Panc1 (cell line): Measurements from ENCODE around the gene PARP12. TPM values are rescaled to one million over a fixed set of nuclear protein-coding genes. Genes with fewer than 3 reads are reported as not detected.

ENCODE experiments used
- ATAC-seq: fragments of 200-7000 bp; cut with Tn5 transposase; 2 replicates; pipeline ENCODE4 v1.9.1; 2020; ENCODE audit warnings: mild to moderate bottlenecking, moderate library complexity
- BruUV-seq: library from RNA; stranded (reverse); fragments of 400-500 nt; replicated peaks from 2 replicates; lab custom pipeline; 2021; lab: Mats Ljungman, UMichigan
- CTCF ChIA-PET: fragments of 300-600 bp; sonication (Branson Sonifier 250); formaldehyde crosslinking; loops from one replicate; lab custom pipeline; 2022; ENCODE audit warnings: antibody characterized with exemption; lab: Charles Lee
- POLR2A ChIA-PET: fragments of 300-600 bp; sonication (Branson Sonifier 250); formaldehyde crosslinking; loops from one replicate; lab custom pipeline; 2022; ENCODE audit warnings: antibody characterized with exemption; lab: Charles Lee
- DNase-seq: peaks from one replicate; pipeline ENCODE4 v3.0.0-alpha.2; 2010; ENCODE audit warnings: low read depth, low spot score
- H3K27ac ChIP-seq: 2 replicates; pipeline ENCODE4 v1.5.1; 2011; ENCODE audit warnings: mild to moderate bottlenecking, low read length, inconsistent platforms
- H3K27me3 ChIP-seq: fragments of 200-500 bp; sonication (Bioruptor generic); 2 replicates; pipeline ENCODE4 v1.6.0; 2014; ENCODE audit warnings: low read length, inconsistent platforms; ENCODE audit not compliant: control insufficient read depth, insufficient read depth
- H3K36me3 ChIP-seq: fragments of 200-500 bp; sonication (Bioruptor generic); 2 replicates; pipeline ENCODE4 v1.5.1; 2014; ENCODE audit warnings: inconsistent platforms, mild to moderate bottlenecking, low read length, moderate library complexity; ENCODE audit not compliant: control insufficient read depth, insufficient read depth
- H3K4me1 ChIP-seq: 2 replicates; pipeline ENCODE4 v1.5.1; 2011; ENCODE audit warnings: inconsistent platforms, mild to moderate bottlenecking, low read length, moderate library complexity; ENCODE audit not compliant: control insufficient read depth, insufficient read depth
- H3K4me3 ChIP-seq, 2 experiments: 2 replicates each; pipeline ENCODE4 v1.5.1; 2011 to 2012; ENCODE audit warnings: low read depth in 2 of 2, low read length in 2 of 2, mild to moderate bottlenecking in 2 of 2, inconsistent platforms in 1 of 2, moderate library complexity in 1 of 2
- H3K9me3 ChIP-seq: fragments of 200-500 bp; sonication (Bioruptor generic); 2 replicates; pipeline ENCODE4 v1.5.1; 2014; ENCODE audit warnings: low read depth, mild to moderate bottlenecking, inconsistent platforms, low read length, moderate library complexity; ENCODE audit not compliant: control insufficient read depth, insufficient read depth
- CTCF ChIP-seq: fragments of 450-650 bp; IDR thresholded peaks from 2 replicates; pipeline ENCODE4 v1.5.1; 2017; ENCODE audit warnings: mild to moderate bottlenecking
- POLR2AphosphoS5 ChIP-seq: IDR thresholded peaks from 2 replicates; pipeline ENCODE4 v1.6.1; 2012; ENCODE audit warnings: mild to moderate bottlenecking, low read depth, low read length, moderate library complexity
- REST ChIP-seq, 2 experiments: IDR thresholded peaks; 2 replicates each; pipeline ENCODE4 v1.6.1; 2011 to 2012; ENCODE audit warnings: low read depth in 2 of 2, control low read depth in 1 of 2, low read length in 1 of 2, mild to moderate bottlenecking in 1 of 2, moderate library complexity in 1 of 2; ENCODE audit not compliant: insufficient read depth in 1 of 2
- SIN3A ChIP-seq: IDR thresholded peaks from 2 replicates; pipeline ENCODE4 v1.6.1; 2012; ENCODE audit warnings: low read depth, mild to moderate bottlenecking, low read length, moderate library complexity, borderline replicate concordance; ENCODE audit not compliant: insufficient read depth
- TCF7L2 ChIP-seq: IDR thresholded peaks from 2 replicates; pipeline ENCODE4 v1.6.1; 2011; ENCODE audit warnings: mild to moderate bottlenecking, low read depth, low read length, inconsistent platforms
- in situ Hi-C: cut with HindIII; loops from 2 replicates; pipeline ENCODE4 v1.10.0; 2016; ENCODE audit warnings: low sequenced_read_pairs, low pct_unique_long_range_greater_than_20kb
- intact Hi-C: fragments of 100-400 bp; cut with micrococcal nuclease; formaldehyde crosslinking; loops from one replicate; pipeline ENCODE4 v1.10.0; 2022; ENCODE audit not compliant: unreplicated experiment
- total RNA-seq: library from RNA; stranded (reverse); gene quantifications from one replicate; pipeline ENCODE4 v1.2.1, GENCODE V29; 2021; ENCODE audit not compliant: unreplicated experiment

Gene PARP12
- total RNA-seq, 1 experiment from 2014 or later = 31.7 TPM

DNA sequence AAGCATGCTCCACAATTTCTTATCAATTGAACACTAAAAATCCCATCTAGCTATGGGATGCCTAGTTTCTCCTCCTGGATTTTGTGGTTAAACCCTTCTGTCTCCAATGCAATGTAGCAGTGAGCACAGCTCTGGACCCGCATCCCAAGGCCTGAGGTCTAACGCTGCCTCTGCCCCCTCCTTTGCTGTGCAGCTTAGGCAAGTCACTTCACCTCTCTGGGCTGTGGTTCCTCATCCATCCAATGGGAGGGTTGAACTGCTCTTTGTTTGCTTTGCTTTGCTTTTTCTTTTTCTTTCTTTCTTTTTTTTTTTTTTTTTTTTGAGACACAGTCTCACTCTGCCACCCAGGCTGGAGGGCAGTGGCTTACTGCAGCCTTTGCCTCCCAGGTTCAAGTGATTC is 69.2 kb downstream of the PARP12 start:
- Histone ChIP-seq H3K27me3 (no peaks in the 10 kb centered on the region), H3K9me3 (no peaks in the 10 kb centered on the region), H3K4me1 (no peaks in the 10 kb centered on the region), H3K36me3 (no peaks in the 10 kb centered on the region), H3K4me3 (no peak overlapping the region), H3K27ac (no peak overlapping the region)
- DNase-seq (no peak), ATAC-seq (no peak)
- in situ Hi-C loops = no loop called here
- ChIA-PET POLR2A (no interaction called here), CTCF (interaction anchor here (0.5 to 0.7 kb wide), 3 partner anchors 10 to 347 kb away, joined by 4 to 13 read pairs (median 6); no protein-coding TSS in a partner anchor)
- no TSS peak for BruUV-seq
- TF ChIP-seq CTCF = no peak
- no peak for TF ChIP-seq POLR2AphosphoS5
- TF ChIP-seq SIN3A = no peak
- no peak for TF ChIP-seq REST (IDR thresholded peaks at IDR 0.05; ENCODE audit: insufficient read depth in 1 of 2, low read depth in 2 of 2, low read length in 1 of 2)
- no peak for TF ChIP-seq TCF7L2
- intact Hi-C loops = no loop called here

GRCh38 chr7:139993169-139993568 is 69.6 kb downstream of the PARP12 start:
- no peaks in the 10 kb centered on the region for H3K36me3 ChIP-seq
- H3K27ac ChIP-seq = no peak overlapping the region
- BruUV-seq = no TSS peak
- DNase-seq (no peak), ATAC-seq (no peak)
- CTCF ChIA-PET = interaction anchor here (0.5 to 0.7 kb wide), 3 partner anchors 10 to 347 kb away, joined by 4 to 13 read pairs (median 6); no protein-coding TSS in a partner anchor
- no peaks in the 10 kb centered on the region for H3K9me3 ChIP-seq
- no peaks in the 10 kb centered on the region for H3K4me1 ChIP-seq
- in situ Hi-C loops = no loop called here
- intact Hi-C loops = no loop called here
- POLR2A ChIA-PET = no interaction called here
- no peaks in the 10 kb centered on the region for H3K27me3 ChIP-seq
- no peak for TF ChIP-seq REST (IDR thresholded peaks at IDR 0.05; ENCODE audit: insufficient read depth in 1 of 2, low read depth in 2 of 2, low read length in 1 of 2)
- no peak overlapping the region for H3K4me3 ChIP-seq
